Suprapubic skin (tissue), 4 donors: ENCODE measurements around the gene PSG1.
"Not testable (repeated sequence)": the region's sequence is repeated elsewhere in the genome, so short reads cannot be mapped to it uniquely, and the experiment has no call there.

Experiments used
- CTCF ChIP-seq, 2 donors: fragments of 200-600 bp in 1 of 2; fragments of 450-650 bp in 1 of 2; sonication (generic) in 1 of 2; IDR thresholded peaks; one replicate each; pipeline ENCODE4 v1.5.1; 2016 to 2019; ENCODE audit warnings: antibody characterized with exemption in 2 of 2, mild to moderate bottlenecking in 1 of 2, moderate library complexity in 1 of 2
- POLR2A ChIP-seq, 2 donors: fragments of 450-650 bp; IDR thresholded peaks; one replicate each; pipeline ENCODE4 v1.6.1; 2017; ENCODE audit warnings: antibody characterized with exemption in 2 of 2, mild to moderate bottlenecking in 2 of 2, moderate library complexity in 2 of 2
- POLR2AphosphoS5 ChIP-seq, 3 donors: sonication (generic); formaldehyde crosslinking; IDR thresholded peaks; one replicate each; pipeline ENCODE4 v1.6.1; 2017; ENCODE audit warnings: antibody characterized with exemption in 3 of 3

GRCh38 chr19:42923106-42923505 lies 43.6 kb upstream of the PSG1 start:
- peak; percentile 12 to 39 for TF ChIP-seq CTCF (IDR thresholded peaks at IDR 0.05)
- not testable (repeated sequence) for TF ChIP-seq POLR2A, POLR2AphosphoS5 (IDR thresholded peaks at IDR 0.05)
